Measurements from ENCODE around the gene HHATL.

Gene HHATL, protein sequence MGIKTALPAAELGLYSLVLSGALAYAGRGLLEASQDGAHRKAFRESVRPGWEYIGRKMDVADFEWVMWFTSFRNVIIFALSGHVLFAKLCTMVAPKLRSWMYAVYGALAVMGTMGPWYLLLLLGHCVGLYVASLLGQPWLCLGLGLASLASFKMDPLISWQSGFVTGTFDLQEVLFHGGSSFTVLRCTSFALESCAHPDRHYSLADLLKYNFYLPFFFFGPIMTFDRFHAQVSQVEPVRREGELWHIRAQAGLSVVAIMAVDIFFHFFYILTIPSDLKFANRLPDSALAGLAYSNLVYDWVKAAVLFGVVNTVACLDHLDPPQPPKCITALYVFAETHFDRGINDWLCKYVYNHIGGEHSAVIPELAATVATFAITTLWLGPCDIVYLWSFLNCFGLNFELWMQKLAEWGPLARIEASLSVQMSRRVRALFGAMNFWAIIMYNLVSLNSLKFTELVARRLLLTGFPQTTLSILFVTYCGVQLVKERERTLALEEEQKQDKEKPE

DNA sequence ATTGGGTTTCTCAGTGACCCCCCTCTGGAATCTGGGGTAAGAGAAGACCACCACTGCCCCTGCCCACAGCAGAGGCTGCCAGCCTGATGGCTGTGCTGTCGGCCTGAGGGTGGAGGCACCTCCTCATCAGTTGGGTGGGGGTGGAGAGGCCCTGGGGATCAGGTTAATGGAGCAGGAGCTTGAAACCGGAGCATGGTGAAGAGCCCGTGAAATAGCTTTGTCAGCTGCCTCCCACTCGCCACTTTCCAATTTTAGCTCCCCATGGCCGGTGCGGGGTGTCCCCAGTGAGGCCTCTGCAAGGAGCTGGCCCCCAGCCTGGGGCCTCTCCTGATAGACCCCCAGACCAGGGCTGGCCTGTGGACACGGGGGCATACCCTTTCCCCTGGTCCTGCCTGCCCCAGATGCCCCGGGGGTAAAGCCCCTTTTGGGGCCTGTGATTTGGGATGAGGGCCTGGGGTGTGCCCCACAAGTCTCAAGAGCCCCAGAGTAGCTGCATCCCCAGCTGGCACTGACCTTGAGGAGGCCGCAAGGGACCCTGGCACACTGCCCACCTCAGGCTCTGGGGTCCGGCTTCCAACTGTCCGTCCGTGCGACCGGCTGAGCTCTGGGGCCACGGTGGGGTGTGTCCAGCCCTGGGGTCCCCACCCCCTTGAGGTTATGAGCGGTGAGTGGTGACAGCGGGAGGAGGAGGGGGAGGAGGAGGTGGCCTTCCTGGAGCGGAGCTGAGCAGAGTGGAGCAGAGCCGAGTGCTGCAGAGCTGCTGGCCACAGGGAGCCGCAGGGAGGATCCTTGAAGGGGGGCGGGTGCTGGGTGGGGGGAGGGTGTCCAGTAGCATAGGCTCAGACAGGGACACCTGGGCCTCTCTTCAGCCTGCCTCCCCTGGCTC, at the start of gene HHATL:
Gene HHATL, minus strand, starts transcription at position 733 of the 886 bp plus-strand sequence. CDS start 1,972 bp downstream, outside the sequence.
- peak; percentile 76 for DNase-seq (ENCODE audit: low spot score)

DNA sequence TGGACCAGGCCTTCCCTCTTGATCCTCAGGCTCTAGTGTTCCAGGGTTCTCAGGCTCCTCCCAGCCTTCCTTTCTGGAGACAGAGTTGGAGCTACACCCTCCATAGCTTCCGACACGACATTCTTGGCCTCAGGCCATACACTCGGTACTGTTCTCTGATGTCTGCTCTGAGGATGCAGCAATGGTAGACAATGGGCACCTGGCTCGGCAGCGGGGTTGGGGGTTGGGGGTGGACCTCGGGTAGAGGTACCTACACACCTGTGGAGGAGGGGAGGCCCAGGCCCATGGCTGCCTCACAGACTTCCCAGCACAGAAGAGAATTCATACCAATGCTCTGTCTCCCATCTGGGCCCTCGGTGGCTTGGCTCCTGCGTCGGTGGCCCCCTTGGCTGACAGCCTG, 49.0 kb upstream of the HHATL start:
- peak; percentile 19 for DNase-seq (ENCODE audit: low spot score)

DNA sequence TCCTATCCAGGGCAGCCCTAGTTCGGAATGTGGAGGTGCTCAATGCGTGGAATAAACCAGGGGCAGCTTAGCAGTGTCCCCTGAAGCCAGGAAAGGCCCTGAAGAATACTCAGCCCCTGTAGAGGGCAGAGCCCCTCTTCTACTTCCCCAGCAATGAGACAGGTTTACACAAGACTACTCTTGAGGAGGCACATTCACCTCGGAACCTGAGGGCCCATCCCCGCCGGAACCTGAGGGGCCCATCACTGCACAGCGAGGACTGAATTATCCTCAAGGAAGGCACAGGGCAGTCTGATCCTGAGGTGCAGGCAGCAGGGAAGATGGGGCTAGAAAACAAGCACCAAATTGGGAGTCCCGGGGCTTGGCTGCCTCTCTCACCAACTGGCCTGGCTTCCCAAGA, 48.2 kb upstream of the HHATL start:
- peak; percentile 1 for DNase-seq (ENCODE audit: low spot score)

DNA sequence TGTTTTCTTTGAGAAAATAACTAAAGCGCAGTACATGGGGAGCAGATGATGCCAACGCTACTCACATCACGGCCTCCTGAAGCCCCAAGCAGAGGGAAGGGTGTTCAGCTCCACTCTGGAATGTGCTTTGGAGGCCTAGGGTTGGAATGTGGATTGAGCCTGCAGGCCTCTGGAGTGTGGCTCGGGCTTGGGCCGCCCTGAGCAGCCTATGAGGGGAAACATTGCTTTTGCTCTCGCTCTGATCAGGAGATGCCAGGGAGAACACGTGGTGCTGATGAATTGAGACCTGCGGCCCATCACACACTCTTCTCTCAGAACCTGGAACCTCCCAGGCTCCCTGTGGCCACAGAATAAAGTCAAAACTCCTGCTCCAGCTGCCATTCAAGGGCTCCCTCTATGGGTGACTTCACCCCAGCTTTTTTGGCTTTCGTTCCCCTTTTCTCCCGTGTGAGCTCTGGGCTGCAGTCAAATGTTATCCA, 47.2 kb upstream of the HHATL start:
- peak; percentile 71 for DNase-seq (ENCODE audit: low spot score)

DNA sequence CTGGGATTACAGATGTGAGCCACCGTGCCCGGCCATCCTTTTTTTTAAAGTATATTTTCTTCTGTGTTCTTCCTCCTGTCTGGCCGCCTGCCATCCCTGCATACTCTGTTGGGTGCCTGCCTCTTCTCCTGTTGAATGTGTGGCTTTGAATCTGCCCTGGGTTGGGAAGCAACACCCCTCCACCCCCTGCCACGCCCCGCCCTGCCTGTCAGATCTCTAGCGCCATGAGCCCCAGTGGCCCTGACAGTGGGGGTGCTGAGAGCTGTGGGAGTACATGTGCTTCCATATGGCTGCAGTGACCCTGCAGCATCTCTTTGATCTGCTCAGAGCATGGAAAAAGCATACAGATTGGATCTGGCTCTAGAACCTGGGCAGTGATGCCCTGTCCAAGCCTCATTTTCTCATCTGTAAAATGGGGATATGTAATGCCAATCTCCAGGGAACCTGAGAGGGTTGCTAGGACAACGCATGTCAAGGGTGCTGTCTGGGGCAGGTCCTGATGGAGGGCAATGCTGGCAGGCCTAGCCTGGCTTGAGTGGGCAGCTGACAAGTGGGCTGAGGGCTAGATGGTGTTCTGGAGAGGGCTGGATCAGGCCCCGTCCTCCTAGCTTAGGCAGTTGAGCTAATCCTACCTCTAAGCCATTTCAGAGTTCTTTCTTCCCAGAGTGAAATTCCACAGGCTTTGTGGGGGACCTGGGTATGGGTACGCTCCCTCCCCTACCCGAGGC, 46.6 kb upstream of the HHATL start:
- no peak for DNase-seq (ENCODE audit: low spot score)

DNA sequence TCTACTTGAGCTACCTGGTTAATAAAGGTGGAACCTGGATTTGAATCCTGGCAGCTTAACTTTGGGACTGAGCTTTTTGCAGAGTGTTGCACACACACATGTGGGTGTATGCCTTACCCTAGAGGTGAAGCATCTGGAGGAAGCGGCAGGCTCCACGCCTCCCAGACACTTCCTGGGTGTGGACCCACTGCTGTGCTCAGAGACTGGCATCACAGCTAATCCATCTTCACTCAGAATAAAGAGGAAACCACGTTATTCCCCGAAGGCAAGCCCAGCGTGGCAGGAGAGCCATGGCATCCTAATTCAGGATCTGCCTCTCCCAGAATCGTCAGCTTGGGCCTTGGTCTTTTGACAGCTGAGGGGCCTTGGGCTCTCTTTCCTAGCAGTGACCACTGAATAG, 45.0 kb upstream of the HHATL start:
- DNase-seq (ENCODE audit: low spot score): no peak

DNA sequence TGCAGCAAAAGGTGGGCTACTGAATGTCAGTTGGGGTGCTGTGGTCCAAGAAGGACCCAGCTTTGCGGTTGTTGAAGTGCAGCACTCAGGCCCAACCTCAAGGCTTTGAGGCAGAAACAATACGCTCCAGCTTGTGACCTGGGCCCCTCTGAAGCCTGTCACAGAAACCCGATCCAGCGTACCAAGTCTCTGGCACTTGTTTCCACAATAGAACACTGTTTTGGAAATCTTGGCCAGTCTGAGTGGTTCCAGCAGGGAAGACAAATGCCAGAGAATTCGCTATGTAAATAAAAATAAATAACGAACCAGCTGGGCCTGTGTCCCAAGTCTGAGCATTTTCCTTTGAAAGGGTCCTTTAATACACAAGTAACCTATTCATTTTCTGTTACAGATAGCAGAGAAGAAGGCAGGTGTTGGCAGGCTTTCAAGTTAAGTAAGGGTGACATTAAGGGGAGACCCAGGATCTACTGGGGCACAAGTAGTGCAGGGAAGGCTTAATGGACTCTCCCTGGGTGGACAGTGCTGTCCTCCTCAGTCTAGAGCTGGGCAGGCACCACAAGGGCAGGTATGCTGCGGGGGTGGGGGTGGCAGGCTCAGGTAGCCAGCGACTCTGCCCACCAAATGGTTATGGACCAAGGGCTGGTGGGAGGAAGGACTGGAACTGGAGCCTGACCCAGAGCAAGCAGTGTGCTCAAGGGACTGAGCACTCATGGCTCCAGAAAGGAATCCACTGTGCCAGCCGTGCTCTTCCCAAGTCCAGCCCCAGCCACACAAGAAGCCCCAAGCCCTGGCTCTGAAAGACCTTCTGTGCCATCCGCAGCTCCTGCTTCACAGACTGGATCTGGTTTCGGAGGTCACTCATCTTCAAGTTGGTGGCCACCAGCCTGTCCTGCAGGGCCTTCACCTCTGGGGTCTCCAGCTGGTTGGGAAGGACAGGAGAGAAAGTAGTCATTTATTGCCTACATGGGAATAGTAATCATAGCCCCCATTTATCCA, 44.2 kb upstream of the HHATL start:
- peak; percentile 69 for DNase-seq (ENCODE audit: low spot score)

DNA sequence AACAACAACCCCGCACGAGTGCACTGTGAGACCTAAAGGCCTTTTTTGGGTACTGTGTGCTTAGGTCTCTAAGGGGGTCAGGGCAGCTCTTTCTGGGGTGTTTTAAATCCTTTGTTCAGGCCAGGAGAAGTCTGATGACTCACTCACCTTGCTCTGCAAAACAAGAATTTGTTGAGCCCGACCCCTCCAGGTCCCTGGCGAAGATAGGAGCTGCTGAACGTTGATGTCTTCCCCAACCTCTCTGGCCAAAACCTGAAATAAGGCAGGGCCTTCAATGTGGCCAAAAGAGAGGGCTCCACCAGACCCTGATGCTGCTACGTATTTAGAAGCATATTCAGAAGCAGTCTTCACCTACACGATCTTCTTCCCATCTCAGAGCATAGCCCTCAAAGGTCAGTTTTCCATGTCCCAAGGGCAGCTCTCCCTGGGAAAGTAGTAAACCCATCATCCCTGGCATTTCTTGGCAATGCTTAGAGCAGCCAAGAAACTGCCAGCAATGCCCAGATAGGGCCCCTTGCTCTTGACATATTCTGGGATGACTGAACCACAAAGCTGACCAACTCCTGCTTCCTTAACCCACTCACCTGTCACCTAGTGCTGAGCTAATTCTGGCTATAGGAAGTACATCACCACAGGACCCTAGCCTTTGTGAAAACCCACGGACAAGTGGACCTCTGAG, 43.3 kb upstream of the HHATL start:
- DNase-seq (ENCODE audit: low spot score): no peak

DNA sequence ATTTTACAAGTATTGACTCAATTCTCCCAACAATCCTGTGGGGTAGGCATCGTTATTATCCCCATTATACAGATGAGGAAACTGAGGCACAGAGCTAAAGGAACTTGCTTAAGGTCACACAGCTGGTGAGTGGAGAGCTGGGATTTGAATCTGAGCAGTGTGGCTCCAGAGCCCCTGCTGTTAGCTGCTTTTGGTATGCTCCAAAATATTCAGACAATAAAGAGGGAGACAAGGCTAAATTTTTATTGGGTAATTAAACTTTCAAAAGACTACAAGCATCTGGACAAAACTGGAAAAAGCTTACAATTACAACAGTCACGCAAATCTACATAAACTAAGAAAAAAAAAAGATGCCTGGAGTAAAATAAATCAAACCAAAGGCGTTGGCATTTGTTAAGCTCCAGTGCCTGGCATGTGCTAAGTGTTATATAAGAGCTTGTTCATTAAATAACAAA, 42.7 kb upstream of the HHATL start:
- no peak for DNase-seq (ENCODE audit: low spot score)

DNA sequence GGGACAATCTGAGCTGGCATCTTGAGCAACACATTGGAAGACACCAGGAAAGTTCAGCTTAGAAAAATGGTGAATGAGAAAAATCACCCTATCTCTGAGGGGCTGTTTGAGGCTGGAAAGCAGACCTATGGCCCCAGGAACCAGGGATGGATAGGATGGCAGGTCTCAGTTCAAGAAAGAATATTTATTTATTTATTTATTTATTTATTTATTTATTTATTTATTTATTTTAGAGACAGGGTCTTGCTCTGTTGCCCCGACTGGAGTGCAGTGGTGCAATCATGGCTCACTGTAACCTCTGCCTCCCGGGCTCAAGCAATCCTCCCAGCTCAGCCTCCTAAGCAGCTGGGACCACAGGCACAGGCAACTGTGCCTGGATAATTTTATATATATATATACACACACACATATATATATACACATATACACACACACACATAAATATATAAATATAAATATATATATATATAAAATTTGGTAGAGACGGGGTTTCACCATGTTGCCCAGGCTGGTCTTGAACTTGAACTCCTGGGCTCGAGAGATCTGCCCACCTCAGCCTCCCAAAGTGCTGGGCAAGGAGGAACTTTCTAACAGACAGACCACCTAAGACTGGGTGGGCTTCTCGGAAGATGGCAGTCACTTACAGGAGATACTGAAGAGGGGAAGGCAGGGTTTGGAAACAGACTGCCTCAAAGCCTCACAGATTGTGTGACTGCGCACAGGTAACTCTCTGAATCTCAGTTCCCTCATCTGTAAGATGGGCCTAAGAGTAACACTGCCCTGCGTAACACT, 40.8 kb upstream of the HHATL start:
- no peak for DNase-seq (ENCODE audit: low spot score)

DNA sequence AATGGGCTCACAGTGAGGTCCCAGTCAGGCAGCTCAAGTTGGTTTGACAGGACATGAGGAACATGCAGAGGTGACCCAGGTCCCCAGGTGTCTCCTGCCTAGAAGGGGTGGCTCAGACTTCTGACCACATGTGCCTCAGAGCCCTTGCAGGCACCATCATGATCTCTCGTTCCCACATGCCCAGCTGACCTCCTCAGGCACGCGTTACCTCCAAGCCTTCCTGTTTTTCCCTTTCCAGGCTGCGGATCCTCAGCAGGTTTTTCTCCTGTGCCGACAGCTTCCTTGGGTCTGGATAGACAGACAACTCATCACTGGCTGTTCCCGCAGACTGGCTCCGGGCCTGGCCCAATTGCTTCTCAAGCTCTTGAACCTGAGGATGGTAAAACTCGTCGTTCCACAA, 40.1 kb upstream of the HHATL start:
- no peak for DNase-seq (ENCODE audit: low spot score)

DNA sequence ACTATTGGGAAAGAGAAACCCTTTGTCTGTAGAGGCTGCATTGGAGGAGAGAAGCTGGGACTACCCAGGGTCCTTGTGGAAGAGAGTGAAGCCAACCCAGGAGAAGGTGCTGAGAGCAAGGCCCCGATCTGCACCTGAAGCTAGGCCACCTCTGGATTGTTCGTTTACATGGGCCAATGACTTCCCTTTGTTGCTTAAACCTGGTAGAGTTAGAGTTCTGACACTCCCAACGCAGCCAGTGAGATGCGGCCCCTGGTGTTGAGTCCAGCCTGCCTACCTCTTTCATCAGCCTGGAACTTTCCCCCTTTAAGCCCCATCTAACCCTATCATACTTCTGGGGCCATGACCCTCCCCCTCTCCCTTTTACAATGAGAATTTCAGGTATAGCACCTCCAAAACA, 39.7 kb upstream of the HHATL start:
- no peak for DNase-seq (ENCODE audit: low spot score)

DNA sequence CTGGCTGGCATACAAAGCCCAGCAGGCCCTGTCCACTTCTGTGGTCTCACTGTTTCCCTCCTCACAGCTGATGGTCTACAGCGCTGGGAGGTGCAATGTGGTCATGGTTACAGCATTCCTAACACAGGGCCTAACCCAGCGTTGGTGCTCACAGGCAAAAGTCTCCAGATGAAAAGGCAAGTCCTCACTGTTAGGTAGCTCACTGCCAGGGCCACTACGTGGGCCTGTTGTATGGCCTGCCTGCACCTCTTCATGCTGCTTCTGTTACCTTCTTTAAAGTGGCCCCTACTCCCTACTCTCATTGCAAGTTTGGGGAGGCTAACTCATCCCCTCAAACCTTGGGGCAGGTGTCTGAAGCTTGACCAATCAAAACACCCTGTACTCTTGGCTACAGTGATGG, 39.2 kb upstream of the HHATL start:
- no peak for DNase-seq (ENCODE audit: low spot score)

DNA sequence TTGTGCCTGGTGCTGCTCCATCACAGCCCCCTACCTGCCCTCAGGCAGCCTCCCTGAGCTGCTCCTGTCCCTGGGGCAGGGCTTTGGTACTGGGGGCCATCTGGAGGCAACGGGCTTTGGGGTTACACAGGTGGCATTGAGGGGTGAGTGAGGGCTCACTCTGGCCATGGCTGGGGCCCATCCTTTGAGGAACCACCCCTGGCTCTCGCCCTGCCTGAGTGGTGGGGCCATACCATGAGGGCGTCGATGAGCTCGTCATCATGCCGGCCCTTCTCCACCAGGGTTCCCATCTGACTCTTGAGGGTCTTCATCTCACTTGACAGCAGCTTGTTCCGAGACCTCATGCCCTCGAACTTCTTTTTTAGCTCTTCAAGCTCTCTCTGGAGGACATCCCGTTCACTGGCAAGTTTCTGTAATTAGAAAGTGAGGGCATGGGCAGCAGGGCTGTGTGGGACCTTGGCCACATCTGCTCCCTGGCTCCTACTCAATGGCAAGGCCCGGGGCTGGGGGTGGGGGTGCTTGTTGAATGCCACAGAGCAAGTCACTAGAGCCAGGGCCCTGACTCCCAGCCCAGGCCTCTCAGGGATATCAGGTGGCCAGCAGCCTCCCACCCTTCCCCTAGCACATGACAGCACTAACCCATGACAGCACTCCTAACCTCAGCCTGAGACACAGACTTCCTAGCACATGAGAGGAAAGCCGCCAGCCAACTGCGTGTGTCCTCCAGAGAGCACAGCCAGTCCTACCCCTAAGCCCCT, 37.0 kb upstream of the HHATL start:
- peak; percentile 87 for DNase-seq (ENCODE audit: low spot score)

DNA sequence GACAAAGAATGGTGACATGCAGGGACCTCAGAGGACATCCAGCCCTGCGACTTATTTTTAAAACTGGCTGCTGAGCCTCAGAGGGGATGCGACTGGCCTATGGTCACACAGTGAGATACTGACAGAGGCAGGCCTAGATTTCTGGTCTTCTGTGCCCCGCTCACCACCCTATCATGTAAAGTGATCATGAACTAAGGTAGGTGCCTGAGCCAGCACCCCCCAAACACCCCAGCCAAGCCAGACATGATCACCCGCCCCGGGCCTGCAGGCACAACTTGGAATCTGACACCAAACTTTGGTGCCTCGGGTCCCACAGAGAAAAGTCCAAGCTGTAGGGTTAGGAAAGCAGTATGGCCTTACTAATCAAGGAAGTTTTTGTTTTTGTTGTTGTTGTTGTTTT, 33.9 kb upstream of the HHATL start:
- no peak for DNase-seq (ENCODE audit: low spot score)

DNA sequence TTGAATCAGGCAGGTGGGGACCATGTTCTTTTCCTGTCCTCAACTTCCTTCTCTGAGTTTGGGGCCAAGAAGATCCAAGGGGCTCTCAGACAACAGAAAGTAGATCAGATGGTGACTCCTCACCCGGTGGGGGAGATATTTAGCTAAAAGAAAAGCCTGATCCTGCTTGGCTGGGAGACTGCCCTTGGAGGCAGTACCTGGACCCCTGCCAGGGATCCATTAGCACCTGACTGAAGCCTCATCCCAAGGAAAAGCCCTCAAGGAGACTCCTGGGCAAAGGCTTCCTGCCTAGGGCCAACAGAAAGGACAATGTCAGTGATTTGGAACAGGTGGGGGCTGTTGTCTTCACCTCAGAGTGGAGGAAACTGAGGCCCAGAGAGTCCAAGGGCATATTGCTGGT, 33.5 kb upstream of the HHATL start:
- DNase-seq (ENCODE audit: low spot score): no peak

DNA sequence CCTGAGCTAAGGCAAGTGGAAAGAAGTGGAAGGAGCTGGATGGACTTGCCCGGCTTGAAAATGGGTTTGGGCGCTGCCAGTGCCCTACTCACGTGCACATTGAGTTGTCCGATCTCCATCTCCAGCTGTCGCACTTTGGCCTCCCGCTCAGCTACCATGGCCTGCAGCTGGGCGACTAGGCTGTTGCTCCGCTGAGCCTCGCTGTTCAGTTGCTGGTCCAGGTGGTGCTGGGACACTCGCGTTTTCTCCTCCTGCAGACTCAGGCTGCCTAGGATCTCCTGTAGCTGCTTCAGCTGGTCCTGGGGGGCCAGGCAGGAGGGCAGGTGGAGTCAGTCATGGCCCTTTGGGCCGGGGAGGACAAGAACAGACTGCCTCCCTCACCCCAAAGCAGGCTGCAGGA, 33.0 kb upstream of the HHATL start:
- no peak for DNase-seq (ENCODE audit: low spot score)

DNA sequence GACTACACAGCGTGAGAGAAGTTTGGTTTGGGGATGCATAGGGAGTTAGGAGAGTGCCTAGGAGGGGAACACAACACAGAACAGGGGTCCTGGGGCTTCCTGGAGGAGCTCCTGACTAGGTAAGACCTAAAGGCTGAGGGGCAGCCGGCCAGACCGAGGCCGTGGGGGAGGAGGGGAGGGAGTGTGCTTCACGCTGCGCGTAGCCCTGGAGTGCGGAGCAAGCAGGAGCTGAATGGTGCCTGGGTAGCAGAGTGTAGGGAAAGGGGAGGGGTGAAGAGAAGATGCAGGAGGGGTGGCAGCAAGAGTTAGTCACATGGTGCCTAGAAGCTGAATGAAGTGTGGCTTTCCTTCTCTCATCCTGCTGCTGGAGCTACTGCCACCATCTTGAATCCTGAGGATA, 32.4 kb upstream of the HHATL start:
- no peak for DNase-seq (ENCODE audit: low spot score)

Data from Ammon's horn (tissue), 1 donor.